ENCODE results near the gene TMEM91.

The TMEM91 gene

GRCh38 chr19:41376241-41376997, at the start of gene TMEM91:
Gene TMEM91, plus strand, starts transcription at chr19:41376533. Its CDS starts 1,777 bp downstream, at chr19:41378310.
- no peaks in the 10 kb centered on the region for H3K9me3 ChIP-seq (ENCODE audit: control insufficient read depth, low read length)
- H3K9ac ChIP-seq (ENCODE audit: low read length) = peak within 1 kb of the TSS; percentile 36
- no peaks in the 10 kb centered on the region for H3K36me3 ChIP-seq (ENCODE audit: control insufficient read depth, insufficient read depth, low read length)
- peaks cover 13% of the 10 kb centered on the region for H3K4me1 ChIP-seq (ENCODE audit: control insufficient read depth, insufficient read depth, low read length)
- H3K27me3 ChIP-seq (ENCODE audit: control insufficient read depth, insufficient read depth, low read length) = no peaks in the 10 kb centered on the region
- peak within 1 kb of the TSS; percentile 10 for H3K4me3 ChIP-seq (ENCODE audit: low read length)

- Histone ChIP-seq H3K27me3 (ENCODE audit: control insufficient read depth, insufficient read depth, low read length) (peaks cover 7% of the 10 kb centered on the region), H3K4me1 (ENCODE audit: control insufficient read depth, insufficient read depth, low read length) (peaks cover 77% of the 10 kb centered on the region), H3K36me3 (ENCODE audit: control insufficient read depth, insufficient read depth, low read length) (no peaks in the 10 kb centered on the region), H3K4me3 (ENCODE audit: low read length) (peak overlapping the region; percentile 49), H3K9ac (ENCODE audit: low read length) (peak overlapping the region; percentile 78), H3K9me3 (ENCODE audit: control insufficient read depth, low read length) (no peaks in the 10 kb centered on the region)
Measured at GRCh38 chr19:41327076-41327575, 49.2 kb upstream of the TMEM91 start.

DNA sequence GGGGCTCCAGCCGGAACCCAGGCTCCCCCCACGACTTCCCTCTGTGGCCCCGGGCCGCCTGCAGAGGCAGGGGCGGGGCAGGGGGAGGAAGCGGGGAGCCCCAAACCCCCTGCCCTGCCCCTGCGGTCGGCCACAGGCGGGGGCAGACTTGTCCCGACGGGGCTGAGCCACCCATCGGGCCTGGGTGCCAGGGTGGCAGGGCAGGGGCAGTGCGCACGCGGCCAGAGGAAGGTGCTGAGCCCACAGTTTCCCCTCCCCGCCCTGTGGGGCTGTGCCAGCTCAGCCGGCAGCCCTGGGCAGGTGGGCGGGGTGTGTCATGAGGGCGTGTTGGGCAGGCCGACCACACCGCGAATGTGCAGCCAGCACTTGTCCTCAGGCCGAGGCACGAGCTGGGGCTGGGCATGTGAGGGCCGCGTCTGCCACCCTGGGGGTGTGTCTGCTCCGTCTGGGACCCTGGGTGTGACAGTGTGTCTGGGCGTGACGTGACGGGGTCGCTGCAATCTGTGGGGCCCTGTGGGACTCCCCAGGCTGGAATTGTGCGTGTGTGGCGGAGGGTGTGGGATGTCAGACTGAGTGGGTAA, 48.7 kb upstream of the TMEM91 start:
- peaks cover 7% of the 10 kb centered on the region for H3K27me3 ChIP-seq (ENCODE audit: control insufficient read depth, insufficient read depth, low read length)
- peak overlapping the region; percentile 49 for H3K4me3 ChIP-seq (ENCODE audit: low read length)
- no peaks in the 10 kb centered on the region for H3K9me3 ChIP-seq (ENCODE audit: control insufficient read depth, low read length)
- peak overlapping the region; percentile 78 for H3K9ac ChIP-seq (ENCODE audit: low read length)
- H3K4me1 ChIP-seq (ENCODE audit: control insufficient read depth, insufficient read depth, low read length) = peaks cover 71% of the 10 kb centered on the region
- no peaks in the 10 kb centered on the region for H3K36me3 ChIP-seq (ENCODE audit: control insufficient read depth, insufficient read depth, low read length)

DNA sequence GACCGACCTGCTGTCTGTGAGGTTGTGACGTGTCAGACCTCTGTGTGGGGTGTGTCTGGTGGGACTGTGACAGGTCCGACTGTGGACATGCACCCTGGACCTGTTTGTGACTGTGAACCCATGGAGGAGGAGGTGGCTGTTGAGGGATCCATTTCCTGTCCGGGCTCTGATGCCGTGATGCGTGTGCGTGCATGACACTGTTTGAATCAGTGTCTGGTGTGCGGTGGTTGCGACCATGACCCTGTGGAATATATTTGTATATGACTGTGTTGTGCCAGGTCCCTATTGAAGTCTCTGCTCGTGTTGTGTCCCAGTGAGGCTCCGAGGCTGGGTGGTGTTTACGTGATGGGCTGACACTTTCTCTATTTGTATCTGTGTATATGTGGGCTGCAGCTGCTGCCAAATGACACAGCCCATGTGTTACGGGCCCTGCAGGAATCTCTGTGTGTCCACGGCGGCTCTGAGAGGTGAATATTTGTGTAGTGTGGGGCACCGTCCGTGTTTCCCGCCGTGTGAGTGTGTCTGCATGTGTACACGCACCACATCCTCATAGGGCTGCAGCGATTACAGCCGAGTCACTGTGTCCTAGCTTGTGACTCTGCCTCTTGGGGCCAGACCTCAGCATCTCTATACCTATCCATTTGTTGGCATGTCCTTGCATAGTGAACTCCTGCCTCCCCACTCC, 48.0 kb upstream of the TMEM91 start:
- peaks cover 65% of the 10 kb centered on the region for H3K4me1 ChIP-seq (ENCODE audit: control insufficient read depth, insufficient read depth, low read length)
- H3K9me3 ChIP-seq (ENCODE audit: control insufficient read depth, low read length) = no peaks in the 10 kb centered on the region
- H3K9ac ChIP-seq (ENCODE audit: low read length) = peak overlapping the region; percentile 78
- H3K4me3 ChIP-seq (ENCODE audit: low read length) = peak overlapping the region; percentile 49
- H3K27me3 ChIP-seq (ENCODE audit: control insufficient read depth, insufficient read depth, low read length) = peaks cover 7% of the 10 kb centered on the region
- H3K36me3 ChIP-seq (ENCODE audit: control insufficient read depth, insufficient read depth, low read length) = no peaks in the 10 kb centered on the region

- peaks cover 60% of the 10 kb centered on the region for H3K4me1 ChIP-seq (ENCODE audit: control insufficient read depth, insufficient read depth, low read length)
- H3K4me3 ChIP-seq (ENCODE audit: low read length) = peak overlapping the region; percentile 20
- no peaks in the 10 kb centered on the region for H3K36me3 ChIP-seq (ENCODE audit: control insufficient read depth, insufficient read depth, low read length)
- H3K9me3 ChIP-seq (ENCODE audit: control insufficient read depth, low read length) = no peaks in the 10 kb centered on the region
- H3K27me3 ChIP-seq (ENCODE audit: control insufficient read depth, insufficient read depth, low read length) = peaks cover 9% of the 10 kb centered on the region
- H3K9ac ChIP-seq (ENCODE audit: low read length) = no peak overlapping the region
Measured at GRCh38 chr19:41328842-41329225, 47.5 kb upstream of the TMEM91 start.

DNA sequence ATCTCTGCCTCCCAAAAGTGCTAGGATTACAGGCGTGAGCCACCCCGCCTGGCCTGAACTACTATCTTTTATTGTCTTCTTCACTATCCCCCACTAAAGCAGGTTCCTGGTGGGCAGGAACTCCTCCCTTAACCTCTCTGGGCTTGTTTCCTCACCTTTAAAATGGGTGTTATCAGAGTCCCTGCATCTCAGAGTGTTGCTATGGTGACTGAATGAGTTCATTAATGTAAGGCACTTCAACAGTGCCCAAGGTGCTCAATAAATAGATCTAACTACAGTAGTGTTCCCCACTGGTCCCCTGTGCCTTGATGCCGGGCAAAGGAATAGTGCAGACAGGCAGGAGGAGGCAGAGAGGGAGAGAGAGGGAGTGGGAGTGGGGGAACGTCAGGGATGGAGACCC, 45.9 kb upstream of the TMEM91 start:
- peaks cover 9% of the 10 kb centered on the region for H3K27me3 ChIP-seq (ENCODE audit: control insufficient read depth, insufficient read depth, low read length)
- peaks cover 44% of the 10 kb centered on the region for H3K4me1 ChIP-seq (ENCODE audit: control insufficient read depth, insufficient read depth, low read length)
- no peak overlapping the region for H3K9ac ChIP-seq (ENCODE audit: low read length)

DNA sequence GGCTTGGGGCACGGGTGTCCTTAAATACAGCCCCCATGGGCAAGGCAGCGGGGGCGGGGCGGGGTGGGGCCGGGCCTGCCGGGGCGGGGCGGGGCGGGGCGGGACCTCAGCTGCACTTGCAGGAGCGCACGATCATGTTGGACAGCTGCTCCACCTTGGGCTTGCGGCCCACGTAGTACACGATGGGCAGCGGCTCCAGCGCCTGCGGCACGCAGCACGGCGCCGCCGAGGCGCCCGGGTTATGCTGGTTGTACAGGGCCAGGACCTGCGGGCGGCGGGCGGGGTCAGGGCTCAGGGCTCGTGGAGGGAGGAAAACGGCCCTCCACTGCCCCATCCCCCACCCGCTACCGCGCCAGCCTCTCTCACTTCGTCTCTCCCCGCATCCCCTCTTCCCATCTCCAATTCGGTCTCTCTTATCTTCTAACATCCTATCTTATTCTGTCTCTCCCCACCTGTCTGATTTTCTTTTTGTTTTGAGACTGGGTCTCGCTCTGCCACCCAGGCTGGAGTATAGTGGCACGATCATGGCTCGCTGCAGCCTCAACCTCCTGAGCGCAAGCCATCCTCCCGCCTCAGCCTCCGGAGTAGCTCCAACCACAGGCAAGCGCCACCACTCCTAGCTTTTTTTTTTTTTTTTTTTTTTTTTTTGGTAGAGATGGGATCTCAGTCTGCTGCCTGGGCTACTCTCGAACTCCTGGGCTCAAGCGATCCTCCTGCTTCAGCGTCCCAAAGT, 45.2 kb upstream of the TMEM91 start:
- H3K9me3 ChIP-seq (ENCODE audit: control insufficient read depth, low read length) = no peaks in the 10 kb centered on the region
- no peak overlapping the region for H3K9ac ChIP-seq (ENCODE audit: low read length)
- peaks cover 38% of the 10 kb centered on the region for H3K4me1 ChIP-seq (ENCODE audit: control insufficient read depth, insufficient read depth, low read length)
- H3K4me3 ChIP-seq (ENCODE audit: low read length) = no peak overlapping the region
- peaks cover 3% of the 10 kb centered on the region for H3K27me3 ChIP-seq (ENCODE audit: control insufficient read depth, insufficient read depth, low read length)
- no peaks in the 10 kb centered on the region for H3K36me3 ChIP-seq (ENCODE audit: control insufficient read depth, insufficient read depth, low read length)

More for the DNA sequence above, 45.9 kb upstream of the TMEM91 start:
- H3K9me3 ChIP-seq (ENCODE audit: control insufficient read depth, low read length) = no peaks in the 10 kb centered on the region
- H3K36me3 ChIP-seq (ENCODE audit: control insufficient read depth, insufficient read depth, low read length) = no peaks in the 10 kb centered on the region
- no peak overlapping the region for H3K4me3 ChIP-seq (ENCODE audit: low read length)

GRCh38 chr19:41332000-41332399, 44.3 kb upstream of the TMEM91 start:
- H3K9me3 ChIP-seq (ENCODE audit: control insufficient read depth, low read length) = no peaks in the 10 kb centered on the region
- no peaks in the 10 kb centered on the region for H3K36me3 ChIP-seq (ENCODE audit: control insufficient read depth, insufficient read depth, low read length)

GRCh38 chr19:41332468-41332867, 43.9 kb upstream of the TMEM91 start:
- H3K36me3 ChIP-seq (ENCODE audit: control insufficient read depth, insufficient read depth, low read length) = no peaks in the 10 kb centered on the region

More at GRCh38 chr19:41332000-41332399, 44.3 kb upstream of the TMEM91 start:
- no peak overlapping the region for H3K4me3 ChIP-seq (ENCODE audit: low read length)
- H3K27me3 ChIP-seq (ENCODE audit: control insufficient read depth, insufficient read depth, low read length) = peaks cover 3% of the 10 kb centered on the region
- H3K4me1 ChIP-seq (ENCODE audit: control insufficient read depth, insufficient read depth, low read length) = peaks cover 29% of the 10 kb centered on the region
- H3K9ac ChIP-seq (ENCODE audit: low read length) = no peak overlapping the region

GRCh38 chr19:41334793-41335192, 41.5 kb upstream of the TMEM91 start:
- H3K9ac ChIP-seq (ENCODE audit: low read length) = no peak overlapping the region
- no peak overlapping the region for H3K4me3 ChIP-seq (ENCODE audit: low read length)
- H3K27me3 ChIP-seq (ENCODE audit: control insufficient read depth, insufficient read depth, low read length) = peaks cover 3% of the 10 kb centered on the region
- no peaks in the 10 kb centered on the region for H3K9me3 ChIP-seq (ENCODE audit: control insufficient read depth, low read length)
- no peaks in the 10 kb centered on the region for H3K36me3 ChIP-seq (ENCODE audit: control insufficient read depth, insufficient read depth, low read length)
- H3K4me1 ChIP-seq (ENCODE audit: control insufficient read depth, insufficient read depth, low read length) = peaks cover 8% of the 10 kb centered on the region

More at GRCh38 chr19:41332468-41332867, 43.9 kb upstream of the TMEM91 start:
- Histone ChIP-seq H3K4me3 (ENCODE audit: low read length) (no peak overlapping the region), H3K4me1 (ENCODE audit: control insufficient read depth, insufficient read depth, low read length) (peaks cover 24% of the 10 kb centered on the region), H3K9me3 (ENCODE audit: control insufficient read depth, low read length) (no peaks in the 10 kb centered on the region), H3K27me3 (ENCODE audit: control insufficient read depth, insufficient read depth, low read length) (peaks cover 3% of the 10 kb centered on the region), H3K9ac (ENCODE audit: low read length) (no peak overlapping the region)

DNA sequence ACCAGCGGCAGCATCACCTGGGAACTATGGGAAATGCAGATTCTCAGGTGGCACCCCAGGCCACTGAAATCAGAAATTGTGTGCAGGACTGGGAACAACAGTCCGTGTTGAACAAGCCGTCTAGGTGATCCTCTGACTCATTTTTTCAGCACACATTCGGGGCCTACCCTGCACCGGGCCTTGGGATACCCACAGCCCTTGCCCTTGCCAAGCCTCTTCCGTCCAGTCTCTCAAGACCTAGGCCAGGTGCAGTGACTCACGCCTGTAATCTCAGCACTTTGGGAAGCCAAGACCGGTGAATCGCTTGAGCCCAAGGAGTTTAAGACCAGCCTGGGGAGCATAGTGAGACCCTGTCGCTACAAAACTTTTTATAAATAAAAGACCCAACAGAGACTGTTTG, 40.9 kb upstream of the TMEM91 start:
- Histone ChIP-seq H3K9me3 (ENCODE audit: control insufficient read depth, low read length) (no peaks in the 10 kb centered on the region), H3K4me3 (ENCODE audit: low read length) (no peak overlapping the region), H3K9ac (ENCODE audit: low read length) (no peak overlapping the region), H3K36me3 (ENCODE audit: control insufficient read depth, insufficient read depth, low read length) (no peaks in the 10 kb centered on the region), H3K4me1 (ENCODE audit: control insufficient read depth, insufficient read depth, low read length) (peaks cover 7% of the 10 kb centered on the region), H3K27me3 (ENCODE audit: control insufficient read depth, insufficient read depth, low read length) (peaks cover 3% of the 10 kb centered on the region)
